NT2/D1 (cell line): Measurements from ENCODE around the gene DNAJC22.

Experiments used
- SUZ12 ChIP-seq: IDR thresholded peaks from 2 replicates; pipeline ENCODE4 v1.6.1; 2011; ENCODE audit not compliant: insufficient read length, insufficient read depth; ENCODE audit errors: extremely low read depth
- YY1 ChIP-seq: IDR thresholded peaks from 2 replicates; pipeline ENCODE4 v1.6.1; 2011; ENCODE audit not compliant: insufficient read length, insufficient read depth
- ZNF274 ChIP-seq: IDR thresholded peaks from 2 replicates; pipeline ENCODE4 v1.6.1; 2011; ENCODE audit warnings: mild to moderate bottlenecking, low read depth, low read length

- TF ChIP-seq ZNF274 (no peak), SUZ12 (no peak), YY1 (no peak)
Observed at GRCh38 chr12:49331380-49332222, 15.1 kb upstream of the DNAJC22 start.
